CD4-positive, CD25-positive, alpha-beta regulatory T cell (primary cell): ENCODE data around the gene CFAP77. TPM values are rescaled to one million over a fixed set of nuclear protein-coding genes. Genes with fewer than 3 reads are reported as not detected.

Source experiments
- ATAC-seq, 2 donors: fragments of 150-1000 bp; cut with Tn5 transposase; one replicate each; pipeline ENCODE4 v1.10.0; 2021; ENCODE audit warnings: low read depth in 2 of 2, moderate number of reproducible peaks in 2 of 2, moderate library complexity in 1 of 2
- DNase-seq, 3 donors: peaks; one replicate each; pipeline versions ENCODE4 v3.0.0 to v3.0.0-alpha.2; 2012 to 2022; ENCODE audit warnings: mixed read lengths in 1 of 3
- H3K27ac ChIP-seq: one replicate; pipeline ENCODE4 v1.7.0; 2013; ENCODE audit warnings: mild to moderate bottlenecking, low read length; ENCODE audit not compliant: insufficient read depth, poor library complexity, severe bottlenecking
- H3K27me3 ChIP-seq: one replicate; pipeline ENCODE4 v1.7.0; 2013; ENCODE audit warnings: low read length; ENCODE audit not compliant: control insufficient read depth, insufficient read depth
- H3K36me3 ChIP-seq: one replicate; pipeline ENCODE4 v1.7.0; 2013; ENCODE audit warnings: mild to moderate bottlenecking, low read length, moderate library complexity; ENCODE audit not compliant: control insufficient read depth, insufficient read depth
- H3K4me1 ChIP-seq: 2 replicates; pipeline ENCODE4 v1.7.0; 2013; ENCODE audit warnings: mild to moderate bottlenecking, low read length; ENCODE audit not compliant: insufficient read depth, control insufficient read depth, poor library complexity, severe bottlenecking
- H3K4me3 ChIP-seq: one replicate; pipeline ENCODE4 v1.7.0; 2013; ENCODE audit warnings: low read depth, mild to moderate bottlenecking, low read length, moderate library complexity
- H3K9me3 ChIP-seq, 2 experiments: 1 replicate in 1 of 2; 2 replicates in 1 of 2; pipeline ENCODE4 v1.7.0; 2013; ENCODE audit warnings: low read length in 2 of 2, mild to moderate bottlenecking in 1 of 2, moderate library complexity in 1 of 2; ENCODE audit not compliant: control insufficient read depth in 2 of 2
- H3K27ac Mint-ChIP-seq, 3 donors: one replicate each; pipeline ENCODE4 v1.8.0; 2020 to 2022; ENCODE audit warnings: mild to moderate bottlenecking in 3 of 3, mixed read lengths in 3 of 3, moderate library complexity in 2 of 3
- H3K27me3 Mint-ChIP-seq: one replicate; pipeline ENCODE4 v1.8.0; 2022; ENCODE audit warnings: mild to moderate bottlenecking, mixed read lengths
- H3K36me3 Mint-ChIP-seq: one replicate; pipeline ENCODE4 v1.8.0; 2020; ENCODE audit warnings: mixed read lengths
- H3K4me1 Mint-ChIP-seq, 4 donors: one replicate each; pipeline ENCODE4 v1.8.0; 2020 to 2022; ENCODE audit warnings: mixed read lengths in 4 of 4, mild to moderate bottlenecking in 1 of 4
- H3K4me3 Mint-ChIP-seq, 4 donors: one replicate each; pipeline ENCODE4 v1.8.0; 2020 to 2022; ENCODE audit warnings: mild to moderate bottlenecking in 4 of 4, mixed read lengths in 4 of 4, moderate library complexity in 3 of 4
- H3K9me3 Mint-ChIP-seq, 7 donors: one replicate each; pipeline ENCODE4 v1.8.0; 2020 to 2022; ENCODE audit warnings: mixed read lengths in 7 of 7, mild to moderate bottlenecking in 3 of 7, moderate library complexity in 2 of 7
- polyA plus RNA-seq, 4 donors: library from polyadenylated mRNA; unstranded; fragments of 300-500 nt; fragmentation: Illumina TruSeq; gene quantifications; one replicate each; pipeline ENCODE4 v1.2.3, GENCODE V29; 2021
- total RNA-seq: library from RNA; stranded (reverse); gene quantifications from one replicate; pipeline ENCODE4 v1.2.3, GENCODE V29; 2022

The CFAP77 gene
- total and polyA plus RNA-seq, 5 donors from 2014 or later = not detected

- Histone ChIP-seq H3K4me3 (no peak overlapping the region), H3K27me3 (peaks cover 10% of the 10 kb centered on the region), H3K36me3 (no peaks in the 10 kb centered on the region), H3K27ac (no peak overlapping the region), H3K4me1 (no peaks in the 10 kb centered on the region), H3K9me3 (no peaks in the 10 kb centered on the region)
- ATAC-seq (no peak), DNase-seq (no peak)
- H3K9me3 Mint-ChIP-seq = peaks cover 0 to 2% (median 0%) of the 10 kb centered on the region in 7 donors
- H3K36me3 Mint-ChIP-seq = no peaks in the 10 kb centered on the region
- H3K4me3 Mint-ChIP-seq = no peak overlapping the region
- H3K4me1 Mint-ChIP-seq = no peaks in the 10 kb centered on the region
- H3K27ac Mint-ChIP-seq = no peak overlapping the region
- peaks cover 42% of the 10 kb centered on the region for H3K27me3 Mint-ChIP-seq
Observed at GRCh38 chr9:132439153-132439552, 29.1 kb downstream of the CFAP77 start.

GRCh38 chr9:132440735-132441134 is 30.7 kb downstream of the CFAP77 start:
- Mint-ChIP-seq H3K4me3 (no peak overlapping the region), H3K9me3 (peaks cover 0 to 1% (median 0%) of the 10 kb centered on the region in 7 donors), H3K36me3 (no peaks in the 10 kb centered on the region), H3K4me1 (no peaks in the 10 kb centered on the region), H3K27me3 (peaks cover 31% of the 10 kb centered on the region), H3K27ac (no peak overlapping the region)
- Histone ChIP-seq H3K4me1 (no peaks in the 10 kb centered on the region), H3K36me3 (no peaks in the 10 kb centered on the region), H3K9me3 (no peaks in the 10 kb centered on the region), H3K4me3 (no peak overlapping the region), H3K27ac (no peak overlapping the region), H3K27me3 (peaks cover 10% of the 10 kb centered on the region)
- DNase-seq (no peak), ATAC-seq (no peak)

- Histone ChIP-seq H3K27me3 (peaks cover 10% of the 10 kb centered on the region), H3K4me3 (no peak overlapping the region), H3K36me3 (no peaks in the 10 kb centered on the region), H3K4me1 (no peaks in the 10 kb centered on the region), H3K9me3 (no peaks in the 10 kb centered on the region), H3K27ac (no peak overlapping the region)
- Mint-ChIP-seq H3K9me3 (peaks cover 0 to 1% (median 0%) of the 10 kb centered on the region in 7 donors), H3K4me1 (no peaks in the 10 kb centered on the region), H3K36me3 (no peaks in the 10 kb centered on the region), H3K27ac (no peak overlapping the region), H3K27me3 (peaks cover 29% of the 10 kb centered on the region), H3K4me3 (no peak overlapping the region)
- no peak for DNase-seq
- no peak for ATAC-seq
Observed at GRCh38 chr9:132441404-132441803, 31.4 kb downstream of the CFAP77 start.

- no peak overlapping the region for H3K27ac Mint-ChIP-seq
- H3K4me3 Mint-ChIP-seq = no peak overlapping the region
- H3K4me1 Mint-ChIP-seq = no peaks in the 10 kb centered on the region
- Histone ChIP-seq H3K36me3 (no peaks in the 10 kb centered on the region), H3K27me3 (peaks cover 7% of the 10 kb centered on the region), H3K4me3 (no peak overlapping the region), H3K27ac (no peak overlapping the region), H3K4me1 (no peaks in the 10 kb centered on the region), H3K9me3 (no peaks in the 10 kb centered on the region)
- peaks cover 22% of the 10 kb centered on the region for H3K27me3 Mint-ChIP-seq
- ATAC-seq = no peak
- no peak for DNase-seq
- peaks cover 0 to 1% (median 0%) of the 10 kb centered on the region in 7 donors for H3K9me3 Mint-ChIP-seq
- H3K36me3 Mint-ChIP-seq = no peaks in the 10 kb centered on the region
Observed at GRCh38 chr9:132443951-132444607, 34.1 kb downstream of the CFAP77 start.

- peaks cover 7% of the 10 kb centered on the region for H3K27me3 Mint-ChIP-seq
- Histone ChIP-seq H3K9me3 (no peaks in the 10 kb centered on the region), H3K36me3 (no peaks in the 10 kb centered on the region), H3K27ac (no peak overlapping the region), H3K4me3 (no peak overlapping the region), H3K4me1 (no peaks in the 10 kb centered on the region), H3K27me3 (peaks cover 7% of the 10 kb centered on the region)
- no peaks in the 10 kb centered on the region for H3K36me3 Mint-ChIP-seq
- no peak for ATAC-seq
- peaks cover 0 to 2% (median 0%) of the 10 kb centered on the region in 4 donors for H3K4me1 Mint-ChIP-seq
- no peak overlapping the region for H3K4me3 Mint-ChIP-seq
- no peak for DNase-seq
- H3K27ac Mint-ChIP-seq = no peak overlapping the region
- H3K9me3 Mint-ChIP-seq = peaks cover 0 to 1% (median 0%) of the 10 kb centered on the region in 7 donors
Observed at GRCh38 chr9:132446887-132447286, 36.9 kb downstream of the CFAP77 start.

- H3K4me3 Mint-ChIP-seq = no peak overlapping the region
- H3K36me3 Mint-ChIP-seq = no peaks in the 10 kb centered on the region
- peaks cover 0 to 2% (median 0%) of the 10 kb centered on the region in 4 donors for H3K4me1 Mint-ChIP-seq
- Histone ChIP-seq H3K4me3 (no peak overlapping the region), H3K4me1 (no peaks in the 10 kb centered on the region), H3K9me3 (no peaks in the 10 kb centered on the region), H3K27me3 (peaks cover 7% of the 10 kb centered on the region), H3K36me3 (no peaks in the 10 kb centered on the region), H3K27ac (no peak overlapping the region)
- H3K9me3 Mint-ChIP-seq = peaks cover 0 to 1% (median 0%) of the 10 kb centered on the region in 7 donors
- ATAC-seq (no peak), DNase-seq (no peak)
- peaks cover 8% of the 10 kb centered on the region for H3K27me3 Mint-ChIP-seq
- no peak overlapping the region for H3K27ac Mint-ChIP-seq
Observed at GRCh38 chr9:132447346-132447745, 37.3 kb downstream of the CFAP77 start.

- Histone ChIP-seq H3K4me3 (no peak overlapping the region), H3K4me1 (no peaks in the 10 kb centered on the region), H3K27ac (no peak overlapping the region), H3K36me3 (no peaks in the 10 kb centered on the region), H3K27me3 (peaks cover 4% of the 10 kb centered on the region), H3K9me3 (no peaks in the 10 kb centered on the region)
- ATAC-seq (no peak), DNase-seq (no peak)
- H3K9me3 Mint-ChIP-seq = no peaks in the 10 kb centered on the region
- peaks cover 8% of the 10 kb centered on the region for H3K27me3 Mint-ChIP-seq
- H3K27ac Mint-ChIP-seq = no peak overlapping the region
- peaks cover 0 to 2% (median 0%) of the 10 kb centered on the region in 4 donors for H3K4me1 Mint-ChIP-seq
- H3K4me3 Mint-ChIP-seq = no peak overlapping the region
- no peaks in the 10 kb centered on the region for H3K36me3 Mint-ChIP-seq
Observed at GRCh38 chr9:132447902-132448301, 37.9 kb downstream of the CFAP77 start.

- H3K36me3 Mint-ChIP-seq = no peaks in the 10 kb centered on the region
Observed at GRCh38 chr9:132451276-132451675, 41.3 kb downstream of the CFAP77 start.

More at GRCh38 chr9:132451276-132451675, 41.3 kb downstream of the CFAP77 start:
- Histone ChIP-seq H3K36me3 (no peaks in the 10 kb centered on the region), H3K9me3 (no peaks in the 10 kb centered on the region), H3K27ac (no peak overlapping the region), H3K27me3 (no peaks in the 10 kb centered on the region), H3K4me3 (no peak overlapping the region), H3K4me1 (no peaks in the 10 kb centered on the region)
- H3K4me1 Mint-ChIP-seq = peaks cover 0 to 2% (median 0%) of the 10 kb centered on the region in 4 donors
- no peak overlapping the region for H3K27ac Mint-ChIP-seq
- ATAC-seq (peak in 1 of 2 donors; percentile 44), DNase-seq (peak in 1 of 3 donors; percentile 30)
- no peak overlapping the region for H3K4me3 Mint-ChIP-seq
- H3K9me3 Mint-ChIP-seq = peaks cover 0 to under 1% (median 0%) of the 10 kb centered on the region in 7 donors
- peaks cover 12% of the 10 kb centered on the region for H3K27me3 Mint-ChIP-seq
